MV-4-11 (cell line): Measurements from ENCODE around the gene GAA.
"Not testable (repeated sequence)": the region's sequence is repeated elsewhere in the genome, so short reads cannot be mapped to it uniquely, and the experiment has no call there.

ENCODE experiments used
- DNase-seq: peaks from one replicate; lab custom pipeline; 2025; lab: John Stamatoyannopoulos, UW

The GAA gene

GRCh38 chr17:80145076-80146075, 44.0 kb downstream of the GAA start:
- no peak for DNase-seq

DNA sequence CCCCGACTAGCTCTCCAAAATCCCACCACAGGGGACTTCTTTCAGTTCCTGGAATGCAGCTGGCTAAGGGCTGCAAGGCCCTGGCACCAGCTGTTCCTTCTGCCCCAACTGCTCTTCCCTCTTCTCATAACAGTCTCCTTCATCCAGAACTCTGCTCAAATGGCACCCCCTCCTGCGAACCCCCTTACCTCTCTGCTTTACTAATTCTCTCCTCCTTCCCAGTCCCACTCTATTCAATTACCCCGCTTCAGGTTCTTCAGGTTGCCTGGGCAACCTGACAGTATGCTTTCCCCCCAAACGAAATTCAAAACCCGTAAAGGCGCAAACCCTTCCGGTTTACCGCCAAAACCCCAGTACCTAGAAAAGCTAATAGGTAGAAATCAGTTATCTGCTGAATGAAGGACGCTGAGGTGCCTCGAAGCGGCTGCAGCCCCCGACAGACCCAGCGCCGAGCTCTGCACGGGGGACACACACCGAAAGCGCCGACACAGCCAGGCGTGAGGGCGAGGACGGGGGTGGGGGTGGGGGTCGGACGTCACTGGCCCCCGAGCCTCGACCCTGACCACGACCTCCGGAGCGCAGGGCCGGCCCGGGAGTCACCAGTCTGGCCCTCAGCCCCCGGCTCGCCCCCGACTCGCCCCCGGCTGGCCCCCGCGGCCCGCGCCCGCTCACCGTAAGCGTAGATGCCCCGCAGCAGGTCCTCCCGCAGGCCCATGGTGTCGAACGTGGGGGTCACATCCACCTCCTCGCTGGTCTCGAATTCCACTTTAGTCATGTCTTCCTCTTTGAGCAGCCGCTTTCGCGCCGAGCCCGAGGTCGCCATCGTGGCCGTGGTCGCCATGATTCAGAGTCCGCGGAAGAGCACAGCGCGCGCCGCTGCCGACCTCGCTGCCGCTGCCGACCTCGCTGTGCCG, 45.0 kb downstream of the GAA start:
- peak; percentile 56 for DNase-seq

- DNase-seq: peak; percentile 99
Observed at GRCh38 chr17:80147035-80147822, 45.8 kb downstream of the GAA start, which contains the start of gene EIF4A3. Gene EIF4A3 (minus strand): TSS chr17:80147128. CDS start chr17:80146961, 167 bp downstream.

GRCh38 chr17:80151333-80151732, 50.0 kb downstream of the GAA start:
- no peak for DNase-seq

DNA sequence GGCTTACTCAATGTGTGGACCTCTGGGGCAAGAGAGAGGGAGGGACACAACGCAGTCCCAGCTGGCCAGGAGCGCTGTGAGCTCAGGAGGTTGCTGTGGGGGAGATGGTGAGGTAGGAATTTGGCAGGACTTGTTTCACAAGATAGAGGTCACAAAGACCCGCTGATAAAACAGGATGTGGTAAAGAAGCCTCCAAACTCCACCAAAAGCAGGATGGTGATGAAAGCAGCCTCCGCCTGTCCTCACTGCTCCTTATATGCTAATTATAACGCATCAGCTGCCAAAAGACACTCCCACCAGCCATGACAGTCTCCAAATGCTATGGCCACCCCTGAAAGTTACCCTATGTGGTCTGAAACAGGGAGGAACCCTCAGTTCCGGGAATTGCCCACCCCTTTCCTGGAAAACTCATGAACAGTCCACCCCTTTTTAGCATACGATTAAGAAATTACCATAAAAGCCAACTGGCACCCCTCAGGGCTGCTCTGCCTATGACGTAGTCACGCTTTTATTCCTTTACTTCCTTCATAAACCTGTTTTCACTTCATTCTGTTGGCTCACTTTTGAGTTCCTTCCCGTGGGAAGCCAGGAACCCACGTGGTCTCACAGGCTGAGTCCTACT, 50.8 kb downstream of the GAA start:
- peak; percentile 99 for DNase-seq

DNA sequence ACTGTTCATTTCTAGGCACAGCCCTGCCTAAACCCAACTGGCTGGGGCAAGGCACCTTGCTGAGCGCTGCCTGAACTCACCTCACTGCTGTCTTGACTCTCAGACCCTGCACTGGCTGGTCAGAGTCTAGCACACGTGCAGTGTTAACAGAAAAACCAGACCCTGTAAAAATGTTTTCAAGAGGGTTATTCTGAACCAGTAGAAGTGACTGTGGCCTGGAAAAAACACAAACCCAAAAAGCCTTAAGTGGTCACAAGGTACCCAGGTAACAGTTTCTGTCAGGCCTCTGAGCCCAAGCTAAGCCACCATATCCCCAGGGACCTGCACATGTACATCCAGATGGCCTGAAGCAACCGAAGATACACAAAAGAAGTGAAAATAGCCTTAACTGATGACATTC, 51.6 kb downstream of the GAA start:
- no peak for DNase-seq

DNA sequence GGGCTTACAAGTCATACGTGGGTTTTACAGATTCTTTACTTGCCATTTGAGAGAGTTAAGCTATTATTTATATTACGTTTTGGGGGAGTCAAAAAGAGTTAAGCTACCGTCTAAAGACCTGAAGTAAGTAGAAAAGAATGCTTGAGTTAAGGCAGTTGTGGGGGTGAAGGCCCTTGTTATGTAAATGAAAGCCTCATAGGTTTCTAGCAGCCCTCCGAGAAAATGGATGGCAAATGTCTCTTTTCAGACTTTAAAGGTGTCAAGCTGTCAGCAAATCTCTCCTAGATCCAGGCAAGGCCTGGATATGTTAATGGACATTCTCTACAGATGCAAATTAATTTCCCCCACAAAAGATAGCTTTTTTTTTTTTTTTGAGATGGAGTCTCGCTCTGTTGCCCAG, 52.8 kb downstream of the GAA start:
- no peak for DNase-seq

- DNase-seq: not testable (repeated sequence)
Observed at GRCh38 chr17:80155600-80155999, 54.2 kb downstream of the GAA start.

- no peak for DNase-seq
Observed at GRCh38 chr17:80158846-80159245, 57.5 kb downstream of the GAA start.

DNA sequence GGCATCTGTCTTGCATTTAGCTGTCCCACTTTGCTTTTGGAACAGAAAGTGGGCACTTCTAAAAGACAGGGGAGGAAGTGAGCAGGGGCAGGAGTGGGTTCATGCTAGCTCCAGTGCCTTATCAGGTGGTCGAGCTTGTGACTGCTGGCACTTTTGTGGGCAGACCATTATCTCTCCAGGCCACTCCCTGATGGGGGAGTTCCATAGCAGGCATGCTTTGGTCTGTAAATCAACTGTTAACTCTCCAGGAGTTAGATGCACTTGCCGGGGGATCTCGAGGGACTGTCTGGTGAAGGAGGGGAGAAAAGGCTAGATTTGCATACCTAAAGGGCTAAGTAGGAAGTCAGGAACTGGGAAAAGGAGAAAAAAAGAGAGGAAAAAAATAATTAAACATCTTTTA, 59.2 kb downstream of the GAA start:
- no peak for DNase-seq

GRCh38 chr17:80163336-80163735, 62.0 kb downstream of the GAA start:
- DNase-seq: peak; percentile 35

GRCh38 chr17:80164185-80164584, 62.8 kb downstream of the GAA start:
- peak; percentile 37 for DNase-seq

GRCh38 chr17:80166446-80166845, 65.1 kb downstream of the GAA start:
- DNase-seq: no peak

GRCh38 chr17:80168371-80168770, 67.0 kb downstream of the GAA start:
- DNase-seq: no peak

DNA sequence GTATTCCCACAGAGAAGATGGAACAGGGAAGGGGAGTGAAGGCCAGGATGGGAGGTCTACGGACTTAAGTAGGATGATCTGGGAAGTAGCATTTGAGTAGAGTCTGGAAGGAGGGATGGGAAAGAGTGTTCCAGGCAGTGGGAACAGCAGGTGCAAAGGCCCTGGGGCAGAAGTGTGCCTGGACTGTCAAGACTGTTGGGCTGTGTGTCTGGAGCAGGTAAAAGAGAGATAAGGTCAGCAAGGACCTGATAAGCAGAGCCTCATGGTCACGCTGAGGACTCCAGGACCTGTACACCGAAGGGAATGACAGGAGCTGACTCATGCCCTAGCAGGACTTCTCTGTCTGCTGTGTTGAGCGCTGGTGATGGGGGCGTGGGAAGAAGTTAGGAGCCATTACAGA, 67.7 kb downstream of the GAA start:
- no peak for DNase-seq
